Limb (tissue), 2 donors: ENCODE measurements around the gene PODN.

Experiments
- DNase-seq, 2 donors: peaks; one replicate each; pipeline ENCODE4 v3.0.0-alpha.2; 2016; ENCODE audit errors: extremely low spot score in 2 of 2

Gene PODN

DNA sequence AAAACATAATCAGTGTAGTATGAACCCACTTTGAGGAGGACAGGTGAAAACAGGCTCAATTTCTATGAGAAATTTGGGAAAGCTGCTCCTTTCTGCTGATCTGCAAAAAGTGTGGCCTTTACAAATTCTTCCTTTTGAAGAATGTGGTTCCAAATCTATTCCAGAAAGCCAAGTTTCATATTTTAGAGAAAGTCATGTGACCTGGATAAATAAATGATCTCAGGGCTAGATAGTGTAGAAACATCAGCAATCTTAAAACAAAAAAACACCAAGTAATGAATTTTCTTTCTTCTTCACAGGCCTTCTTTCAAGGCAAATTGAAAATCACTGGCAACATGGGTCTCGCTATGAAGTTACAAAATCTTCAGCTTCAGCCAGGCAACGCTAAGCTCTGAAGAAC is 11.7 kb upstream of the PODN start:
- DNase-seq: no peak

DNA sequence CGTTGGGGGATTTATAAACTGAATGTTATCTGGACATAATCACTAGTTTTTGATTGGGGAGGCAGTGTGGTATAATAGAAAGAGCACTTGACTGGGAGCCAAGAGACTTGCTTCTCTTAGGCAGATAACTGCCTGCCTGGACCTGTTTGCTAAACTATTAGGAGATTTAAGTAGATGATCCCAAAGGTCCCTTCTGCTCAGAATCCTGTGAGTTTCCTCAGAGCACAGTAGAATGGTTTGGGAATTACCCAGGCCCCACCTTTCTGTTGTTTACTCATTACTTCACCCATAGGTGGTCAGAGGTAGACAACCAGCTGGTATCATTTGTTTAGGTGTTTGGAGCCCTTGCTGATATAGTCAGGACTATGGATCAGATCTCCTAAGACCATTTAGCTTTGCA is 10.3 kb upstream of the PODN start:
- DNase-seq: no peak

DNA sequence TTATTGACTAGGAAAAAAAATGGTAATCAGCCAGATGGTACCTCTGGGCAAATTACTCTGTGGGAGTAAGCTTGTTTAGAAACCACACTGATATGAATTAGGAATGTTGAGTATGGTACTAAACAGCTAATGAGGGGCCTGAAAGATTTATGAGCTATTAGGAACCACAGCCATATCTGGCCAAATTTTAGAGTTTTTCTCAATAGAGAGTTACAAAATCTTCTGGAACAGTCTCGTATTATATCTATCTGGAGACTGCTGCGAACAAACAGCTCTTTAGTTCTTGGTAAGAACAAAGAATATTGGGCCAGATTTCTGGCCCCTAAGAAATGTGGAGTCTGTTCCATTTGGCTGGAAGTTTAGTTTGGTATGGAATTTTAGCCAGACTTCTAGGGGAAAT is 4.9 kb upstream of the PODN start:
- DNase-seq: no peak

DNA sequence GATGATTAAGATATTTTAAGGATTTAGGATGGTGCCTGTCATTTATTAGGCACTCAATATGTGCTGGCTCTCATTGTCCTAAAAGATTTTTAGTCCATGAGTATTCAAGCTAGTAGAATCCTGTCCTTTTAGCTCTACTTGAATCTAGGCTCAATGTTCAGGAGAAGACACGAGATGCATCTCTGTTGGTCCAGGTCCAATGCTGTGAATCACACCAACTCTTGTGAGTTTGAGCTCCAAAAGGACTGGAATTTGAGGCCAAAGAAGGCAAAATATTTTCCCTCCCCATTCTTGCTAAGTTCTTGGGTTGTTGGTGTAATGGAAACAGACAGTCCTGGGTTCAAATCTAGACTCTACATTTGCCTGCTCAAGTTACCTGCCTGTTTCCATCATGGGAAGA is 1.4 kb upstream of the PODN start:
- DNase-seq: no peak

DNA sequence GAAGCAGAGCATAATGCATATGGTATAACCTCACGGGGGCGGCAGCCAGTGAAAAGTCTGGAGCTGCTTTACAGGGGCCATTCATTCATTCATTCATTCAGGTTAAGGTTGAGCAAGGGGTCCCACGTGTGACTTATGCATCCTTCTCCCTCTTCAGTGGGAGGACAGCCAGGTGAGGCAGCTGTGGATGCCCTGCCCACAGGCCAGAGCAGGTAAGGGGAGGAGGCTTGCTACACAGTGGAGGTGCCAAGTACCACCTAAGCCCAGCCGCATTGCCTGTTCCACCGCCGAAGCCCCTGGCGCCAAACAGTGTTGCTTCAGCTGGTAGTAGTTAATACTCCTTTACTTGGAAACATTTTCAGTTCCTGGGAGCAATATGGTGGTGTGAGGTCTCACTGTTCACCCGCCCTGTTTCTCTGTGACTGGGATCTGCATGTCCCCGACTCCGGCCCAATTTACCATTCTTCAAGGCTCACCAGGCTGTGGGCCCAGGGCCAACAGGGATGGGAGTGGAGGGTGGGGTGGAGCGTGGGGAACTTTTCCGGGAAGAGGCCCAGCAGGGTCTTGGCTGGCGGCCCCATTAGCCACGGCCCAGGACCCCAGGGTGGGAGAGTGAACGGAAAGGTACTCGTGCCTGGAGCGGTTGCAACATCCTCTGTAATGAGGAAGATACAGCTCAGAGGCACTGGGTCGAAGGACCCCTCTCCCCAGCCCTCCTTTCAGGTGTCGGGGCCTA is 722 bp upstream of the PODN start:
- peak in 1 of 2 donors; percentile 78 for DNase-seq

DNA sequence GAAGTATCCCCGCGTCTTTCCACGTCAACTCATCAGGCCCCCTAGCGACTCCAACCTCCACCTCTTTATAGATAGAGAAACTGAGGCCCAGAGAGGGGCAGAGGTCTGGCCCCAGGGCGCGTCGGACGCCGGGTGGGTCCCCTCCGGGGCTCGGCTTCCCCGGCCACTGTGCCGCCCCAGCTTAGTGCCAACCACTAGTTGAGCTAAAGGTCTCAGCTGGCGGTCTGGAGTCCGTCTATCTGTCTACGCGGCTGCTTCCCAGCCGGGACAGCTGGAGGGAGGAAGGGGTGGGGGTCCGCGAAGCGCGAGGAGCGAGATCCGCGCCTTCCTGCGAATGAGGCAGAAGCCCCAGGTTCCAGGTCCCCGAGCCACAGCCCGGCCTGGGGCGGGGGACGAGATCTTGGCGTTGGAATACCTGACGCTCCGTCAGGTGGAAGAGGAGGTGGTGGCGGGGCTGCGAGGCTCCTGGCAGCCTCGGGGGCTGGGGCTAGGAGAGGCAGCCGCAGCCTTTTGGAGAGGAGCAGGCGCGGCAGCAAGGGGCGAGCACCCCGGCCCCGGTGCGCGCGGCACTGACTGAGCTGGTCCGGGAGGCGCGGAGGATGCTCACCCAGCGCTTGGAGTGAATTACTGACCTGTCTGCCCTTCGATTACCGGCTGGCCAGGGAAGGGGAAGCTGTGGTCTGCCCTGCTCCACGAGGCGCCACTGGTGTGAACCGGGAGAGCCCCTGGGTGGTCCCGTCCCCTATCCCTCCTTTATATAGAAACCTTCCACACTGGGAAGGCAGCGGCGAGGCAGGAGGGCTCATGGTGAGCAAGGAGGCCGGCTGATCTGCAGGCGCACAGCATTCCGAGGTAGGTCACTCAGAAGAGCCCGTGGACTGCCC is 937 bp downstream of the PODN start:
- peak in 1 of 2 donors; percentile 69 for DNase-seq

DNA sequence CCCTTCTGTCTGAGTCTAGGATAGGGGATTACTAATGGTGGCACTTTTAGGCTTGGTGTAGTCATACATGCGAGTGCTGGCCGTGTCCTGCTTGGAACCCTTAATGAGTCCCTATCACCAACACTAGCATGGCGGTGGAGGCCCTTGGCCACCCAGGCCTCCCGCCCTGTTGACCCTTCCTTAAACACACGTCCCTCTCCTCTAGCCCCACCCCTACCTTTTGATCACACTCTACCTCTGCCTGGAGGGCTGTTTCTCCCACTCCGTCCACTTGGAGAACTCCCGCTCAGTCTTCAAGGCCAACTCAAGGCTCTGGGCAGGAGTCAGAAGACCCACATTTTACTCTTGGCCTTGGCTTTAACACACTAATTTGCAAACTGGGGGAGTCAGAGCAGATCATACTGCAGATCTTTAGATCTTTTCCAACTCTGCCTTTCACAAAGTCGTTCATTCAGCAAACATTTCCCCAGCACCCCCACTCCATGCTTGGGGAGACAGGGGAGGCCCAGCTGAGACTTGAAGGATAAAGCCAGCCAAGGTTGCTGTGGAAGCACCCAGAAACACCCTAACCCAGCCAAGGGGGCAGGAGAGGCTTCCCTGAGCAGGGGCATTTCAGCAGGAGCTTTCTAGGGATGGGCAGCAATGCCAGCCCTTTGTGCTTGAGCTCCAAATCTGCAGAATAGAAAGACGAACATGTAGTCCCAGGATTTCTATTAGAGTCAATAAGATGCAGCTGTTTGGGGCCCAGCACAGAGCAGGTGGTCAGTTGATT is 1.9 kb downstream of the PODN start:
- DNase-seq: no peak

DNA sequence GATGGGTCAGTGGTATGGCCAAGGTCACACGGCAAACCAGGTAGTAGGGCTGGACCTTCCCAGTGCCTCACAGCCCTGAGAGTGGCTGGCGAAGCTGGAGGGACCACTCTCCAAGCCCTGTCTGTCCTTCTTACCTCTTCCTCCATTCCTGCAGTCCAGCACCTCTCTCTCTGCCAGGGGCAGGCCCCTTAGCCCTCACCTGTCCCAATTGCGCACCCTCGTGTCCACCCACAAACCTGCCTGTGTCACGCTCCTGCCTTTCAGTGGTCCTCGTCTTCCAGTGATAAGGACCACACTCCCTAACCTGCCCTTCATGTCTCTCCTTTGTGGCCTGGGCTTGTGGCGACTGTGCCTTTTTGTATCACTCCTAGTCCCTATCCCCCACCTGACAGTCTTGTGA is 3.4 kb downstream of the PODN start:
- DNase-seq: no peak

DNA sequence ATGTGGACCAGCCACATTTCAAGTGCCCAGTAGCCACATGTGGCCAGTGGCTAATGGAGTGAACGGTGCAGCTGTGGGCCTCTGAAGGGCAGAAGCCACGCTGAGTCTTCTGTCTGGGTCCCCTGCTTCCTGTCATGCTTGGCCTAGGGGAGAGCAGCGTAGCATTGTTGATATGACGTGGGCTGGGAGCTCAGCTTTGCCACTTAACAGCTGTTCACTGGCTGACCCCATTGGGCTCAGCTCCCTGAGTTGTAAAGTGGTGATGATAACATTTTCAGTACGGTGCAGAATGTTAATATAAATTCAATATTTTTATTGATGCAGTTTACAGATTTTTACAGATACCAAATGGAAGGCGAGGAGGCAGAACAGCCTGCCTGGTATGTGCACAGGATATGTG is 4.5 kb downstream of the PODN start:
- DNase-seq: peak in 1 of 2 donors; percentile 23

DNA sequence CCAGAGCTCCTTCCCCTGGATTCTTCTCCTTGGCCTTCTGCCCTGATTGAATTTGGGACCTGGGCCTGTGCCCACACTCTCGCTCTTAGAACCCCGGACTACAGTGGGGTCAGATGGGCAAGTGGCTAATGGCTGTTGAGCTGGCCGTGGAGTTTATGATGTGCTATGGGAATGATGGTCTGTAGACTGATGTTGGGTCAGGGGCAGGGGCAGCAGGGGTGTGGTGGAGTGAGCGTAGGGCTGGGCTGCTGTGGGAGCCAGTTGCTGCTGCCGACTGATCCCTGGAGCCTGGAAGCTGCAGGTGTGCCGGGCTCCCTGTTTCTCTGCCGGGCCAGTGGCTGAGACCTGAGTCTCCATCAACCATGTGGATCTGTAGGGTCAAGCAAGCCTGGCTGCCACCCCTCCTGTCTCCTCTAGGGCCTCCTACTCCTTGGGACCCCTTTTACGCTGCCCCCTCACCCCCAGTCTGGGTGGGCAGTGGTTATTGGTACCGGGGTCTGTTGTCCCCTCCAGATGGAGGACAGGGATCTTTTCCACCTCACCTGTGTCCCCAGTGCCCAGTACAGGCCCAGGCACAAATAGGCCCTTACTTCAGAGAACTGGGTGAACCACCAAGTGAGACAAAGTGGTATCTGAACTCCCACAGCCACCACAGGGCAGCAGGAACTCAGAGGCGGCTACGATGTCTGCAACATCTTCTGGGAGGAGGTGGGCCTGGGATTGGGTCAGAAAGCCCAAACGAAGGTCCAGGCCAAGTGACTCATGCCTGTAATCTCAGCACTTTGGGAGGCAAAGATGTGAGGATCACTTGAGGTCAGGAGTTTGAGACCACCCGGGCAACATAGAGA is 5.1 kb downstream of the PODN start:
- peak in 1 of 2 donors; percentile 21 for DNase-seq

DNA sequence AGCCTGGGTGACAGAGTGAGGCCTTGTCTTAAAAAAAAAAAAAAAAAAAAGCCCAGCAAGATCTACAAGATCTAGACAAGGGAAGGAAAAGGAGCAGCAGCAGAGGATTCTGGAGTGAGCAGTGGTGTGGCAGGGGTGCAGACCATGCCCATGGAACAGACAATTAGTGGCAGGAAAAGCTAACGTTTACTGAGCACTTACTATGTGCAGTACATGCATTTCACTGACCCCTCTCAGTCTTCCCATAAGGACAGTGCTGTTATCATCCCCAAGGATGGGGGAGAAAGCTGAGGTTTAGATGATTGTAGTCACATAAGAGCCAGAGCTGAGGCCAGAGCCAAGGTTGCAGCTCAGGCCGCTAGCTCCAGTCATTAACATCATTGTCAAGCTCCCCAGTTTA is 5.9 kb downstream of the PODN start:
- DNase-seq: no peak

DNA sequence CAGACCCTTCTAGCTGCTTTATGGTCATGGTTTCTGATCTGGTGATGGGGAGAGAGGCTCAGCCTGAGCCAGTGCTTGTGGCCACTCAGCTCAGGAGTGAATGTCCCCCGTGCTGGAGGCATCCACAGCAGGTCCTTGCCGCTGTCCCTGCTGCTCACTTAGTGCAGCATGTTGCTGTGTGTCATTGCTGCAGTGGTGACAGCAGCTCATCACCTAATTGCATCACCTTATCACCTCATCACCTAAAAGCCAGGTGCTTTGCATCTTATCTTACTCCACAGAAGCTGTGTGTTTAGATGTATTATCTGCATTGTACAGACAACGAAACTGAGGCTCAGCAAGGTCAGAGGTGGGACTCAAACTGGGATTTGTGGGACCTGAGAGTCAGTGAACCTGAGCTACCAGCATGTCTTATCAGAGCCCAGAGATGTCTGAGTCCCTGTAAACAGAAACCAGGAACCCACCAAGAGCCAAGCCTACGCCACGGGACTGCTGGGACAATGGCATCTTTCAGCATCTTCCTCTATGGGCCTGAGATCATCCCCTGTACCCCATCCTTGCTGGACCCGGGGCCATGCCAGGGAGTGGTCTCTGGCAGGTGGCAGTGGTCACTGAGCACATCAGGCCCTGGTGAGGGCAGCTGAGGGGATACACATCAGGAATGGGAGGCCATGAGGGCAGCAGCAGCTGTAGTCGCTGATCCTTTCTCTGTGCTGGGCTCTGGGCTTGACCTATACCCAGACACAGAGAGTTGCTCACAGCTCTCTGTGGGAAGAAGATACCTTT is 6.5 kb downstream of the PODN start:
- DNase-seq: no peak

DNA sequence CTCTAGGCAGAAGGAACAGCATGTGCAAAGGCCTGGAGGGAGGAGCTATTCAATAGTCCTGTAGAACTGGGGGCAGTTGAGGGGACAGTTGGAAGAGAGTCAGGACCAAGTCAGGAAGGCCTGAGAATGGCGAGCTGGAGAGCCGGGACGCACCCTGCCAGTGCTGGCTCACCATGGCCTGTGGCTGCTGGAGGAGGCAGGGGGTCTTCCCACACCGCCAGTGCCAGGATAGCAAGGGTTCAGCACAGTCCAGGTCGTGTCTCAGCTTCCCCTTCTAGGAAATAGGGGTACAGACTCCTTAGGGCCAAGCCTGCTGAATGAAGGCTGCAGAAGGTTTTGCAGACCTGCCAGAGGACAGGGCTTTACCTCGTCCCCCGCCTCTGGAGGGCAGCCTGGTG is 7.3 kb downstream of the PODN start:
- DNase-seq: no peak

DNA sequence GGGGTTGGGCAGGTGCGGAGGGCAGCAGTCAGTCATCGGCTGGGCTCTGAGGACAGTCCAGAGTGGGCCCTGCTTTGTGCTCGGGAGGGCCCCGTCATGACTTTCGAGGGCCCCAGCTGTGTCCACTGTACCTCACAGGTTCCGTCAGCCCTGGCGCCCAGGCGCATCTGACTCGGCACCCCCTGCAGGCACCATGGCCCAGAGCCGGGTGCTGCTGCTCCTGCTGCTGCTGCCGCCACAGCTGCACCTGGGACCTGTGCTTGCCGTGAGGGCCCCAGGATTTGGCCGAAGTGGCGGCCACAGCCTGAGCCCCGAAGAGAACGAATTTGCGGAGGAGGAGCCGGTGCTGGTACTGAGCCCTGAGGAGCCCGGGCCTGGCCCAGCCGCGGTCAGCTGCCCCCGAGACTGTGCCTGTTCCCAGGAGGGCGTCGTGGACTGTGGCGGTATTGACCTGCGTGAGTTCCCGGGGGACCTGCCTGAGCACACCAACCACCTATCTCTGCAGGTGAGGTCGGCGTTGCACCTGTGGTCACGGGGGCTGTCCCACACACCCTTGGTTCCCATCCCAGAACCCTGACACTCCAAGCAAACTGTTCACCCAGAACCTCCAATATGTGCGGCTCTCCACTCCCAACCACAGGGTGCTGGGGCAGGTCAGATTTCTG is 7.8 kb downstream of the PODN start:
- DNase-seq: no peak

DNA sequence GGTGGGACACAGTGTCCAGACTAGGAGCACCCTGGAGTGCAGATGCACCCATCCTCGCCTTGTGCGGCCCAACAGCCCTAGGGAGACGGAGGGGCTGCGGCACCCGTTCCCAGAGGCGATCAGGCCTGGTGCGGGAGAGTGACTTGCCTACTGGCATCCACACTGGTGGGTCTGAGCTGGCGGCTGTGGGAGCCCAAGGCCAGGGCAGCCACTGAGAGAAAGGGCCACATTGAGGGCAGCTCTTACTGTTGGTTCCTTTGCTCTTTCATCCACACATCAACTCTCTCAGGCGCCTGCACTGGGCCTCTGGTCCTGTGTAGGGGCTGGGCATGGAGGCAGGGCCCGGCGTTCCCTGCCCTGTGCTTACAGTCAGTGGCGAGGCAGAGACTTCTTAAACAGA is 8.6 kb downstream of the PODN start:
- DNase-seq: no peak

DNA sequence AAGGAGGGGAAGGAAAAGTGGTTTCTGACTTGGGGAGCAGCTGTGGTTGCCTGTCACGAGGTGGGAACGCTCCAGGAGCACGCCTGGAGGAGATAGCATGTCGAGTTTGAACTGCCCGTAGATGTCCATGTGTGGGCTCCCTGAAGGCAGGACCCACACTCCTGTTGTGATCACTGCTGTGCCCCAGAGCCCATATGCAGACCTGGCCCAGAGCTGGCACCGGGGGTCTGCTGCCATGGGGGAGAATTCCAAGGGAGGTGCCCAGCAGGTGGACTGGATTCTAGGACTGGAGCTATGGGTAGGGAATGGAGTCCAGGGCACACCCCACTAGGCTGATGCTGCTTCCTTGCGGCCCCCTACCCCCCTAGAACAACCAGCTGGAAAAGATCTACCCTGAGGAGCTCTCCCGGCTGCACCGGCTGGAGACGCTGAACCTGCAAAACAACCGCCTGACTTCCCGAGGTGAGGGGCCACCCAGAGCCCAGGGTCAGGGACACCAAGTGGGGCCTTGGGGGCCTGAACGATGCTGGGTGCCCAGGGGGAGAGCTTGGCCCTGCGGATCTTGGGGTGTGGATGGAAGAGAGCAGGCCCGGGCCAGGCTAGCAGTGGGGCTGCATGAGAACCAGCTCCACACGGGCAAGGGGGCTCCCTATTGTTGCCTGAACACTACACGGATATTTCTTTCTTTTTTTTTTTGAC is 9.3 kb downstream of the PODN start:
- peak in 1 of 2 donors; percentile 13 for DNase-seq

DNA sequence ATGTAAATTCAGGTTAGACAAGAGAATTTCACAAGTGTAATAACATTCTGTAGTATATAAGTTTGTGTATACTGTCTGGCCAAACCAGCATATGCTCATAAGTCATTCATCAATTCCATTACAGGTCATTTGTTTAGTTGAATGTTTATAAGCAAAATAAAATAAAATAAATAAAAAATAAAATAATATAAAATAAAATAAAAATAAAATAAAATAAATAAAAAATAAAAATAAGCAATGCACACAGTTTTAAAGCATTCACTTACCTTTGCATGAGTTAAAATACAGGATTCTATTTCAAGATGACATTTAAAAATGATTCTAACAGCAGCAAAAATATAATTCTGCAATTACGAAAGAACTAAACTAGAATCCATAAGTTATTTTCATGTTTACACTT is 9.9 kb downstream of the PODN start:
- no peak for DNase-seq

DNA sequence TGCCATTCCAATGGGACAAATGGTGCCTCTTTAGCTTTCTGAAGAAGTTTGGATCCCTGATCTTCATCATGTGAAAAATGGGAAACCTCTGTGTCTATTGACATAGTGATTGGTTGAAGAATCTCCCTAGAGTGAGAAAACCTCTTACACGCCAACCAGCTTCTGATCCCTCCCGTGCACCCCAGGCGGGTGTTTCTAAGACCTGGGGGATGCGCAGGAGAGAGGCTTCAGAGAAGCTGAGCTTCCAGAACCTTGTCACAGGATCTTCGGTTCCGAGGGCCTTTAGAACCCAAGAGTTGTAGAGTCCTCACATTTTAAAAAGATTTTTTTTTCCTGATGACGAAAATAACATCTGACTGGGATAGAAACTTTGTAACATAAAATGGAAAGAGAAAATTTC is 11.3 kb downstream of the PODN start:
- no peak for DNase-seq

DNA sequence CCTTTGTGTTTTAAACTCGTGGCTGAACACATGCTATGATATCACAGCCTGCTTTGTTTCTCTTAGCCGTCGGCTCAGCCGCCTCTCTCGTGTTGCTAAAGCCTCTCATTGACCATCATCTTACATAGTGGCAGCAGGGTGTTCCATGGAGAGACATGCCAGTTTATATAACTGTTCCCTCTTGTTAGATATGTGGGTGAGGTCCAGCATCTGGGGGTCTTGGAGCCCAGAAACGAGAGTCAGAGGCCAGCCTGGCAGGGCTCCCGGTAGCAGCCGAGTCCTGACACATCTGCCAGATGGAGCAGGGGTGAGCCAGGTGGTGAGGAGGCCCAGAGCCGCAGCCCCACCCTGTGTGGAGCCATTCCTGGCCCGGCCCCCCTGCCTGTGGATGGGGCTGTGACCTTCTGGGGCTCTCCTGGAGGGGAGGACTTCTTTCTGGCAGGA is 11.9 kb downstream of the PODN start:
- peak in 1 of 2 donors; percentile 45 for DNase-seq
